Loucy (cell line): ENCODE results near the gene INTS2.

Experiments
- EZH2phosphoT487 ChIP-seq: fragments of 200-600 bp; IDR thresholded peaks from 2 replicates; pipeline ENCODE4 v1.6.1; 2018; ENCODE audit warnings: antibody characterized with exemption, mild to moderate bottlenecking, moderate library complexity, borderline replicate concordance
- TF ChIP-seq, protein P1 (sequence below): fragments of 200-600 bp; sonication (generic); conservative IDR thresholded peaks from 2 replicates; pipeline ENCODE4 v1.5.1; 2014; ENCODE audit warnings: mild to moderate bottlenecking, antibody characterized with exemption, low read length

GRCh38 chr17:61842899-61843298 lies 84.9 kb downstream of the INTS2 start:
- TF ChIP-seq, protein P1, sequence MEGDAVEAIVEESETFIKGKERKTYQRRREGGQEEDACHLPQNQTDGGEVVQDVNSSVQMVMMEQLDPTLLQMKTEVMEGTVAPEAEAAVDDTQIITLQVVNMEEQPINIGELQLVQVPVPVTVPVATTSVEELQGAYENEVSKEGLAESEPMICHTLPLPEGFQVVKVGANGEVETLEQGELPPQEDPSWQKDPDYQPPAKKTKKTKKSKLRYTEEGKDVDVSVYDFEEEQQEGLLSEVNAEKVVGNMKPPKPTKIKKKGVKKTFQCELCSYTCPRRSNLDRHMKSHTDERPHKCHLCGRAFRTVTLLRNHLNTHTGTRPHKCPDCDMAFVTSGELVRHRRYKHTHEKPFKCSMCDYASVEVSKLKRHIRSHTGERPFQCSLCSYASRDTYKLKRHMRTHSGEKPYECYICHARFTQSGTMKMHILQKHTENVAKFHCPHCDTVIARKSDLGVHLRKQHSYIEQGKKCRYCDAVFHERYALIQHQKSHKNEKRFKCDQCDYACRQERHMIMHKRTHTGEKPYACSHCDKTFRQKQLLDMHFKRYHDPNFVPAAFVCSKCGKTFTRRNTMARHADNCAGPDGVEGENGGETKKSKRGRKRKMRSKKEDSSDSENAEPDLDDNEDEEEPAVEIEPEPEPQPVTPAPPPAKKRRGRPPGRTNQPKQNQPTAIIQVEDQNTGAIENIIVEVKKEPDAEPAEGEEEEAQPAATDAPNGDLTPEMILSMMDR, result no peak
- no peak for TF ChIP-seq EZH2phosphoT487
